Measurements from ENCODE around the gene CLIC6. TPM values are rescaled to one million over a fixed set of nuclear protein-coding genes. Genes with fewer than 3 reads are reported as not detected.

Gene CLIC6
- total RNA-seq, 2 experiments from 2014 or later, result not detected

- no peaks in the 10 kb centered on the region for H3K9me3 ChIP-seq (ENCODE audit: low read length)
- H3K4me1 ChIP-seq (ENCODE audit: insufficient read depth, low read length, poor library complexity, severe bottlenecking), result peaks cover 5% of the 10 kb centered on the region
- H3K36me3 ChIP-seq (ENCODE audit: insufficient read depth, low read length), result no peaks in the 10 kb centered on the region
- CTCF ChIA-PET (ENCODE audit: unreplicated experiment), result no interaction called here
- POLR2A ChIA-PET, result interaction anchor here (0.6 kb wide), 1 partner anchor 557 kb away, joined by 3 read pairs; no protein-coding TSS in a partner anchor
- peak; percentile 31 for DNase-seq (ENCODE audit: low spot score)
- H3K79me2 ChIP-seq (ENCODE audit: insufficient read depth, low read depth, low read length), result no peaks in the 10 kb centered on the region
- TF ChIP-seq CTCF (conservative IDR thresholded peaks at IDR 0.05; ENCODE audit: low read length) (no peak), EZH2phosphoT487 (IDR thresholded peaks at IDR 0.05; ENCODE audit: borderline replicate concordance, low read depth, low read length) (no peak)
- BruUV-seq (replicated peaks), result no TSS peak
- no peak overlapping the region for H3K27ac ChIP-seq (ENCODE audit: low read depth, low read length, poor library complexity, severe bottlenecking)
- H3K9me2 ChIP-seq (ENCODE audit: insufficient read depth, low read length), result no peaks in the 10 kb centered on the region
- no peak overlapping the region for H3K4me3 ChIP-seq (ENCODE audit: low read depth, low read length, poor library complexity, severe bottlenecking)
- H4K20me1 ChIP-seq (ENCODE audit: insufficient read depth, low read length), result no peaks in the 10 kb centered on the region
- H2AFZ ChIP-seq (ENCODE audit: low read length), result 0 out of 2 replicates have a peak overlapping the region, but pooled peaks have one; percentile 19
- intact Hi-C loops (cut with micrococcal nuclease; ENCODE audit: unreplicated experiment), result loop anchor here (10.0 kb wide), 1 partner anchor 63 kb away; no protein-coding TSS in a partner anchor
- no peak overlapping the region for H3K4me2 ChIP-seq (ENCODE audit: low read length)
Observed at GRCh38 chr21:34707876-34708325, 39.1 kb downstream of the CLIC6 start.

- Histone ChIP-seq H4K20me1 (ENCODE audit: insufficient read depth, low read length) (no peaks in the 10 kb centered on the region), H3K27ac (ENCODE audit: low read depth, low read length, poor library complexity, severe bottlenecking) (no peak overlapping the region), H3K4me3 (ENCODE audit: low read depth, low read length, poor library complexity, severe bottlenecking) (no peak overlapping the region), H3K9me2 (ENCODE audit: insufficient read depth, low read length) (no peaks in the 10 kb centered on the region), H3K4me2 (ENCODE audit: low read length) (no peak overlapping the region), H2AFZ (ENCODE audit: low read length) (no peak overlapping the region), H3K4me1 (ENCODE audit: insufficient read depth, low read length, poor library complexity, severe bottlenecking) (no peaks in the 10 kb centered on the region), H3K9me3 (ENCODE audit: low read length) (no peaks in the 10 kb centered on the region), H3K79me2 (ENCODE audit: insufficient read depth, low read depth, low read length) (no peaks in the 10 kb centered on the region), H3K36me3 (ENCODE audit: insufficient read depth, low read length) (no peaks in the 10 kb centered on the region)
- TF ChIP-seq CTCF (conservative IDR thresholded peaks at IDR 0.05; ENCODE audit: low read length), result no peak
- ChIA-PET CTCF (ENCODE audit: unreplicated experiment) (no interaction called here), POLR2A (no interaction called here)
- intact Hi-C loops (cut with micrococcal nuclease; ENCODE audit: unreplicated experiment), result no loop called here
- no peak for DNase-seq (ENCODE audit: low spot score)
- no TSS peak for BruUV-seq (replicated peaks)
Observed at GRCh38 chr21:34713621-34714020, 44.8 kb downstream of the CLIC6 start.

GRCh38 chr21:34715518-34715917 lies 46.7 kb downstream of the CLIC6 start:
- no TSS peak for BruUV-seq (replicated peaks)
- no peaks in the 10 kb centered on the region for H3K4me1 ChIP-seq (ENCODE audit: insufficient read depth, low read length, poor library complexity, severe bottlenecking)
- H3K9me2 ChIP-seq (ENCODE audit: insufficient read depth, low read length), result no peaks in the 10 kb centered on the region
- TF ChIP-seq EZH2phosphoT487 (IDR thresholded peaks at IDR 0.05; ENCODE audit: borderline replicate concordance, low read depth, low read length) (no peak), CTCF (conservative IDR thresholded peaks at IDR 0.05; ENCODE audit: low read length) (no peak)
- no peak overlapping the region for H2AFZ ChIP-seq (ENCODE audit: low read length)
- no peak overlapping the region for H3K4me3 ChIP-seq (ENCODE audit: low read depth, low read length, poor library complexity, severe bottlenecking)
- ChIA-PET POLR2A (no interaction called here), CTCF (ENCODE audit: unreplicated experiment) (no interaction called here)
- H3K79me2 ChIP-seq (ENCODE audit: insufficient read depth, low read depth, low read length), result no peaks in the 10 kb centered on the region
- H3K9me3 ChIP-seq (ENCODE audit: low read length), result no peaks in the 10 kb centered on the region
- no peak overlapping the region for H3K4me2 ChIP-seq (ENCODE audit: low read length)
- no peak for DNase-seq (ENCODE audit: low spot score)
- no peaks in the 10 kb centered on the region for H4K20me1 ChIP-seq (ENCODE audit: insufficient read depth, low read length)
- intact Hi-C loops (cut with micrococcal nuclease; ENCODE audit: unreplicated experiment), result no loop called here
- H3K36me3 ChIP-seq (ENCODE audit: insufficient read depth, low read length), result no peaks in the 10 kb centered on the region
- no peak overlapping the region for H3K27ac ChIP-seq (ENCODE audit: low read depth, low read length, poor library complexity, severe bottlenecking)

Measured in OCI-LY7 (cell line).